ENCODE data around the gene PTPRB. TPM values are rescaled to one million over a fixed set of nuclear protein-coding genes. Genes with fewer than 3 reads are reported as not detected.

PTPRB gene
- total RNA-seq, 1 experiment from 2014 or later, result 0.33 TPM

- no peak overlapping the region for H3K4me3 ChIP-seq (ENCODE audit: low read depth in 2 of 2, low read length in 2 of 2)
- H3K9me3 ChIP-seq (ENCODE audit: control insufficient read depth, insufficient read depth, low read depth, low read length), result no peaks in the 10 kb centered on the region
- TF ChIP-seq TCF7L2 (IDR thresholded peaks at IDR 0.05; ENCODE audit: low read depth, low read length) (no peak), SIN3A (IDR thresholded peaks at IDR 0.05; ENCODE audit: borderline replicate concordance, insufficient read depth, low read depth, low read length) (no peak), CTCF (IDR thresholded peaks at IDR 0.05) (no peak), POLR2AphosphoS5 (IDR thresholded peaks at IDR 0.05; ENCODE audit: low read depth, low read length) (no peak)
- TF ChIP-seq, protein P1, sequence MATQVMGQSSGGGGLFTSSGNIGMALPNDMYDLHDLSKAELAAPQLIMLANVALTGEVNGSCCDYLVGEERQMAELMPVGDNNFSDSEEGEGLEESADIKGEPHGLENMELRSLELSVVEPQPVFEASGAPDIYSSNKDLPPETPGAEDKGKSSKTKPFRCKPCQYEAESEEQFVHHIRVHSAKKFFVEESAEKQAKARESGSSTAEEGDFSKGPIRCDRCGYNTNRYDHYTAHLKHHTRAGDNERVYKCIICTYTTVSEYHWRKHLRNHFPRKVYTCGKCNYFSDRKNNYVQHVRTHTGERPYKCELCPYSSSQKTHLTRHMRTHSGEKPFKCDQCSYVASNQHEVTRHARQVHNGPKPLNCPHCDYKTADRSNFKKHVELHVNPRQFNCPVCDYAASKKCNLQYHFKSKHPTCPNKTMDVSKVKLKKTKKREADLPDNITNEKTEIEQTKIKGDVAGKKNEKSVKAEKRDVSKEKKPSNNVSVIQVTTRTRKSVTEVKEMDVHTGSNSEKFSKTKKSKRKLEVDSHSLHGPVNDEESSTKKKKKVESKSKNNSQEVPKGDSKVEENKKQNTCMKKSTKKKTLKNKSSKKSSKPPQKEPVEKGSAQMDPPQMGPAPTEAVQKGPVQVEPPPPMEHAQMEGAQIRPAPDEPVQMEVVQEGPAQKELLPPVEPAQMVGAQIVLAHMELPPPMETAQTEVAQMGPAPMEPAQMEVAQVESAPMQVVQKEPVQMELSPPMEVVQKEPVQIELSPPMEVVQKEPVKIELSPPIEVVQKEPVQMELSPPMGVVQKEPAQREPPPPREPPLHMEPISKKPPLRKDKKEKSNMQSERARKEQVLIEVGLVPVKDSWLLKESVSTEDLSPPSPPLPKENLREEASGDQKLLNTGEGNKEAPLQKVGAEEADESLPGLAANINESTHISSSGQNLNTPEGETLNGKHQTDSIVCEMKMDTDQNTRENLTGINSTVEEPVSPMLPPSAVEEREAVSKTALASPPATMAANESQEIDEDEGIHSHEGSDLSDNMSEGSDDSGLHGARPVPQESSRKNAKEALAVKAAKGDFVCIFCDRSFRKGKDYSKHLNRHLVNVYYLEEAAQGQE (IDR thresholded peaks at IDR 0.05; ENCODE audit: insufficient read depth in 1 of 2, low read depth in 2 of 2, low read length in 1 of 2), result no peak
- H3K27ac ChIP-seq (ENCODE audit: low read length), result no peak overlapping the region
- BruUV-seq (replicated peaks), result no TSS peak
- no peaks in the 10 kb centered on the region for H3K36me3 ChIP-seq (ENCODE audit: control insufficient read depth, insufficient read depth, low read length)
- intact Hi-C loops (cut with micrococcal nuclease; ENCODE audit: unreplicated experiment), result no loop called here
- ChIA-PET POLR2A (no interaction called here), CTCF (no interaction called here)
- H3K4me1 ChIP-seq (ENCODE audit: control insufficient read depth, insufficient read depth, low read length), result no peaks in the 10 kb centered on the region; the same call in 1 of the 2 replicates
- no peak for DNase-seq (ENCODE audit: low read depth, low spot score)
- ATAC-seq, result no peak
- in situ Hi-C loops (cut with HindIII; ENCODE audit: low pct_unique_long_range_greater_than_20kb, low sequenced_read_pairs), result no loop called here
- no peaks in the 10 kb centered on the region for H3K27me3 ChIP-seq (ENCODE audit: control insufficient read depth, insufficient read depth, low read length)
These were observed 9.6 kb upstream of the PTPRB start for GRCh38 chr12:70646850-70647249.

DNA sequence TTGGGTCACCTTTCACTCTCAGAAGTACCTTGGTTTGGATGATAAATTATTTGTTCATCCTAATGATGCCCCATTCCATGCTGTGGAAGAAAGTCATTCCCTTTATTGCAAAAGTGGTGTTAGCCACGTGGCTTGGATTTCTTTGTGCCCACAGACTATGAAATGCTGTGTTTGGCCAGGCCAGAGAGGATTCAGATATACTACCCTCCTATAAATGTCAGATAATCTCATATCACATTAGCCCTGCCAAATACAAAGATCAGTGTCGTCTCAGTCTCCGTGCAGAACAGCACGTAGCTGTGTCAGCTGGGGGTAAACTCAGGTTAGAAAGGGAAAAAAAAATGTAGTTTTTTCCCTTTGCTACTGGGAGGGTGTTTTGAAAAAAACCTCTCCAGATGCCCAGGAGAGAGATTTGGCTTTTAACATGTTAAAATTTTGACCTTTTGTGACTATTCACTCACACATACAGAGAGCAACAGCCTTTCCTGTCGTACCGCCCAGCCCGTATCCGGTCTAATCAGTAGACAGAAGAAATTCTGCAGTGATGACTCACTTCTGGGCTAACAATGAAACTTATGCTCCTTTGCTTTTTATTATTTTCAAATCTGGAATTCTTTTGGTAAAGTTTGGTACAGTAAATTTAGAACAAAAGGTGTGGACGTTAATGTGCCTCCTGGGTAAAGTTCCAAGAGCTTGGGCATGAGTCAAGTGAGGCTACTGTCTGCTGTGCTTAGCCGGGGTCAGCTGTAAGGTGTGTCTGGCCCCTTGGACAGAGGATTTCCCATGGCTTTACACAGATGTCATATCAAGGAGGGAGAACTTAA lies 8.5 kb upstream of the PTPRB start:
- ChIA-PET CTCF (no interaction called here), POLR2A (no interaction called here)
- intact Hi-C loops (cut with micrococcal nuclease; ENCODE audit: unreplicated experiment), result no loop called here
- Histone ChIP-seq H3K4me1 (ENCODE audit: control insufficient read depth, insufficient read depth, low read length) (no peaks in the 10 kb centered on the region; the same call in 1 of the 2 replicates), H3K27me3 (ENCODE audit: control insufficient read depth, insufficient read depth, low read length) (no peaks in the 10 kb centered on the region), H3K9me3 (ENCODE audit: control insufficient read depth, insufficient read depth, low read depth, low read length) (no peaks in the 10 kb centered on the region), H3K4me3 (ENCODE audit: low read depth in 2 of 2, low read length in 2 of 2) (0 out of 4 replicates have a peak overlapping the region, but pooled peaks of 1 of the 2 experiments have one; percentile 3), H3K27ac (ENCODE audit: low read length) (no peak overlapping the region), H3K36me3 (ENCODE audit: control insufficient read depth, insufficient read depth, low read length) (no peaks in the 10 kb centered on the region)
- ATAC-seq (peak; percentile 81), DNase-seq (ENCODE audit: low read depth, low spot score) (peak; percentile 30)
- TF ChIP-seq POLR2AphosphoS5 (IDR thresholded peaks at IDR 0.05; ENCODE audit: low read depth, low read length), result no peak
- no peak for TF ChIP-seq TCF7L2 (IDR thresholded peaks at IDR 0.05; ENCODE audit: low read depth, low read length)
- no peak for TF ChIP-seq CTCF (IDR thresholded peaks at IDR 0.05)
- TF ChIP-seq SIN3A (IDR thresholded peaks at IDR 0.05; ENCODE audit: borderline replicate concordance, insufficient read depth, low read depth, low read length), result no peak
- TF ChIP-seq, protein P1 (IDR thresholded peaks at IDR 0.05; ENCODE audit: insufficient read depth in 1 of 2, low read depth in 2 of 2, low read length in 1 of 2), result no peak
- in situ Hi-C loops (cut with HindIII; ENCODE audit: low pct_unique_long_range_greater_than_20kb, low sequenced_read_pairs), result no loop called here
- BruUV-seq (replicated peaks), result no TSS peak

Measured in Panc1 (cell line).